Prostate gland (tissue), 2 donors: ENCODE data around the gene DGKI. TPM values are rescaled to one million over a fixed set of nuclear protein-coding genes. Genes with fewer than 3 reads are reported as not detected.

ENCODE experiments used
- DNase-seq: peaks from one replicate; pipeline ENCODE4 v3.0.0-alpha.2; 2019; ENCODE audit warnings: low spot score
- H3K27ac ChIP-seq, 2 donors: fragments of 200-600 bp; sonication (generic); 2 replicates each; pipeline ENCODE4 v1.5.1; 2017 to 2019
- H3K27me3 ChIP-seq: fragments of 200-600 bp; sonication (generic); replicated peaks from 2 replicates; pipeline ENCODE4 v1.5.1; 2019; ENCODE audit not compliant: insufficient read depth
- H3K36me3 ChIP-seq, 2 donors: fragments of 200-600 bp; sonication (generic); 1 replicate in 1 of 2; 2 replicates in 1 of 2; pipeline versions ENCODE4 v1.5.1 to v1.8.1; 2017 to 2019
- H3K4me1 ChIP-seq: fragments of 200-600 bp; sonication (generic); replicated peaks from 2 replicates; pipeline ENCODE4 v1.5.1; 2019
- H3K4me3 ChIP-seq, 2 donors: fragments of 200-600 bp; sonication (generic); 2 replicates each; pipeline ENCODE4 v1.5.1; 2017 to 2019
- H3K9me3 ChIP-seq: fragments of 200-600 bp; sonication (generic); 2 replicates; pipeline ENCODE4 v1.5.1; 2017
- CTCF ChIP-seq, 4 experiments: fragments of 200-600 bp in 2 of 4; fragments of 450-650 bp in 2 of 4; sonication (generic) in 2 of 4; IDR thresholded peaks; 1 replicate in 3 of 4; 2 replicates in 1 of 4; pipeline ENCODE4 v1.5.1; 2016 to 2019; ENCODE audit warnings: antibody characterized with exemption in 4 of 4, mild to moderate bottlenecking in 2 of 4, moderate library complexity in 2 of 4
- POLR2A ChIP-seq: fragments of 450-650 bp; IDR thresholded peaks from one replicate; pipeline ENCODE4 v1.6.1; 2016; ENCODE audit warnings: antibody characterized with exemption, mild to moderate bottlenecking
- POLR2AphosphoS5 ChIP-seq: sonication (generic); formaldehyde crosslinking; IDR thresholded peaks from one replicate; pipeline ENCODE4 v1.6.1; 2017; ENCODE audit warnings: antibody characterized with exemption
- WGBS: methylation state at CpG from one replicate; pipeline ENCODE4 v1.1.5; 2018; 5-methylcytosine and 5-hydroxymethylcytosine counted together
- intact Hi-C: fragments of 100-400 bp; cut with DNase I; formaldehyde crosslinking; loops from one replicate; pipeline ENCODE4 v1.14.2; 2022
- total RNA-seq, 2 donors: library from RNA; depleted of rRNA; stranded (reverse); fragments of >200 nt; gene quantifications; one replicate each; pipeline ENCODE4 v1.1.0, GENCODE V29; 2016

The DGKI gene
- total RNA-seq, 2 donors from 2014 or later, result 0.32 to 1.5 TPM

DNA sequence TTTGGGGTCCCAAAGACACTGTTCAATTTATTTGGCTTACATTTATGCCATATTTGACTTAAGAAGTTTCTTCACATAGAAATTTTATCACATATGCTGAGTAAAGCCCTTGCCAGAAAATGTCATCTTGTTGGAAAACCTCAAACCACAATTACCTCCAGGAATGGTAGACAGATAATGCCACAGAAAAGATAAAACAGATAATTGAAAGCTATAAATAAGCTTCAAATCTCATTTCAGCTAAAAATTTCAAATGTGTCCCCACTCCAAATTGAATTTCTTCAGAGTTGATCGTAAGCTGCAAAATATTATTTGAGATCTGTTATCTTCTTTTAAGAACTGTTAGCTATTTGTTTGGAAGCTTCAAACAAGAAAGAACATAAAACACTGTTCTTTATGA lies 326.8 kb downstream of the DGKI start:
- intact Hi-C loops, result no loop called here
- DNase-seq, result no peak
- Histone ChIP-seq H3K4me1 (no peaks in the 10 kb centered on the region), H3K36me3 (no peaks in the 10 kb centered on the region), H3K27ac (no peak overlapping the region), H3K4me3 (no peak overlapping the region), H3K9me3 (no peaks in the 10 kb centered on the region), H3K27me3 (no peaks in the 10 kb centered on the region)
- no peak for TF ChIP-seq POLR2A
- 51% methylated on average over 1 of the region's 1 CpG for WGBS

DNA sequence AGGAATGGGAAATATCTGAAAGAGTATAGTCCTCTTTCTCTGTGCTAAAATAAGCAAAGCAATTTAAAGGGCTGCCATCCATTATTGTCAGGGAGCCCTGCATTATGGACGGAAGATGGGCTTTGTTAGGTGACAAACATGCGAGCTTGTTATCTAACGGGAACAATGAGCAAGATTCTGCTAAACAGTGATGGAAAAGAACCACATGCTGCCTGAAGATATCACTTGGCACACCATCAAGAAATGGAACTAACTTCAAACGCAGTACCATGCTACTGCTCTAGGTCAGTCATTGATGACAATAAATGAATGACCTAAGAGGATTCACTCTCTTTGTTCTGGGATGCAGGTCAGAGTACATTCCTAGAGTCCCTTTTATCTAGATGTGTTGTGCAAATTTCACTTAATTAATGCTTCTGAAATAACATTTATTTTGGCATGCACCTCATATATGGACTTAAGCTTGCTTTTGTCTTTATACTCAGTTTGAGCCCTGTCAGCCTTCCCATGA lies 327.5 kb downstream of the DGKI start:
- intact Hi-C loops, result no loop called here
- DNase-seq, result no peak
- Histone ChIP-seq H3K36me3 (no peaks in the 10 kb centered on the region), H3K9me3 (no peaks in the 10 kb centered on the region), H3K4me1 (no peaks in the 10 kb centered on the region), H3K27ac (no peak overlapping the region), H3K4me3 (no peak overlapping the region), H3K27me3 (no peaks in the 10 kb centered on the region)
- WGBS, result 61% methylated on average over 4 of the region's 4 CpGs
- no peak for TF ChIP-seq CTCF (IDR thresholded peaks at IDR 0.05)
- TF ChIP-seq POLR2AphosphoS5, result no peak
- no peak for TF ChIP-seq POLR2A

- Histone ChIP-seq H3K36me3 (no peaks in the 10 kb centered on the region), H3K4me1 (no peaks in the 10 kb centered on the region), H3K27ac (no peak overlapping the region), H3K4me3 (no peak overlapping the region), H3K9me3 (no peaks in the 10 kb centered on the region), H3K27me3 (no peaks in the 10 kb centered on the region)
- DNase-seq, result no peak
- no peak for TF ChIP-seq POLR2AphosphoS5
- no peak for TF ChIP-seq CTCF (IDR thresholded peaks at IDR 0.05)
- no peak for TF ChIP-seq POLR2A
- intact Hi-C loops, result no loop called here
- WGBS, result 70% methylated on average over 2 of the region's 2 CpGs
Measured at GRCh38 chr7:137513091-137513490, 333.7 kb downstream of the DGKI start.

DNA sequence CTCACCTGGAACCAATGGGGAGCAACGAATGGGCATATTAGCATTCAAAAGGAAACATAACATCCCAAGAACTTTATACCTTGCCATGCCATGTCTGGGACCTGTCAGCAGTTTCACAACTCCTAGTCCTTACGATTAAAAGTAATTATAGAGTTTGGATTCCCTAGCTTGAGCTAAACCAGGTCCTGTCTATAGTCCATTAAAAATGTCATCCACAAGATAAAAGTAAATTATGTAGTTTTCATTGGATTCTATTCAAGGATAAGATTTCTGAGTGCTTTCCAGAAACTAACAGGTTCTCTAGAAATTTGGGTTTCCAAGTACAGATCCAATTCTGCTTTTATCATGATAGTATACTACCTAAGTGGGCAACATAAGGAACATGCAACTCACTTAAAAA lies 339.7 kb downstream of the DGKI start:
- WGBS, result 51% methylated on average over 2 of the region's 2 CpGs
- no peaks in the 10 kb centered on the region for H3K9me3 ChIP-seq
- TF ChIP-seq CTCF (IDR thresholded peaks at IDR 0.05) (no peak), POLR2AphosphoS5 (no peak), POLR2A (no peak)
- DNase-seq, result no peak
- H3K27ac ChIP-seq, result no peak overlapping the region
- intact Hi-C loops, result no loop called here
- H3K4me3 ChIP-seq, result no peak overlapping the region
- H3K4me1 ChIP-seq, result no peaks in the 10 kb centered on the region
- no peaks in the 10 kb centered on the region for H3K36me3 ChIP-seq
- H3K27me3 ChIP-seq, result no peaks in the 10 kb centered on the region

- Histone ChIP-seq H3K4me3 (no peak overlapping the region), H3K9me3 (no peaks in the 10 kb centered on the region), H3K27me3 (no peaks in the 10 kb centered on the region), H3K27ac (no peak overlapping the region), H3K4me1 (no peaks in the 10 kb centered on the region), H3K36me3 (no peaks in the 10 kb centered on the region)
- WGBS, result 91% methylated on average over 3 of the region's 3 CpGs
- DNase-seq, result no peak
- TF ChIP-seq POLR2A (no peak), POLR2AphosphoS5 (no peak), CTCF (IDR thresholded peaks at IDR 0.05) (no peak)
- intact Hi-C loops, result no loop called here
Measured at GRCh38 chr7:137506031-137506430, 340.7 kb downstream of the DGKI start.
